Measurements from ENCODE around the gene HHAT. TPM values are rescaled to one million over a fixed set of nuclear protein-coding genes. Genes with fewer than 3 reads are reported as not detected.

Gene HHAT
- total and polyA plus RNA-seq, 9 of the 15 experiments (the other 6 are each of a cell fraction or from before 2014, with no cell fraction given) = 0.07 to 0.16 (median 0.13) TPM; not detected in 1

DNA sequence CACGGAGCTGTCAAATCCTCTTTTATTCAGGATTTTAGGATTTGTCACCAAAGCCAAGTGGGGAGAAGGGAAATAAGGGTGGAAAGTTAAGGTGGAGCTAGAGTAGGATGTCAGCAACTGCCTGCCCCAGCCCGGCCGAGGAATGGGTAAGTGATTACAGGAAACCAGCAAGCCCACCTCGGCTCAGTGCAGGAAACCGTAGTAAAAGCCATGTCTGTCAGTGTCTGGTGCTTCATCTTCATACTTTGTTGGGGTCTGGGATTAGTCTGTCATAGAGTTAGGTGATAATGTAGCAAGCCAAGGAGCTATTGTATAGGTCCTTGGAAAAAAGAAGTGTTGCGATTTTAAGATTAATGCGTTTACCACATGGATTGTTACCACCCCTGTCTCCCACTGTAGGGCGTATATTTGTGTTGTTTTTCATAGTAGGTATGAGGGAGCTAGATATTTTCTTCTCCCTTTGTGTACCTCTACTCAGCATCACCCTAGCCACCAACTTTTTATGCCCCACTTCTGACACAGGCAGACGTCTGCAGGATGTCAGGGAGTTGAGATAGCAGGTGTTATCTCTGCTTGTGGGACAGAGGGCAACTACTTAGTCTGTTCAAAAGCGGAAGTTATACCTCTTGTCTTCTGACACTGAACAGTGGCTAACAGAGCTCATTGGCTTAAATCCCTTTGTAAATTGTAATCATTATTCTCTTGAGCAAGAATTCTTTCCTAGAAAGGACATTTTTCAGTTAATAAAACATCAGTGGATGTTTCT, 253.7 kb downstream of the HHAT start:
- FAIRE-seq (no peak), ATAC-seq (peak; percentile 52; the same call in 2 of the 3 replicates), DNase-seq (ENCODE audit: extremely low read depth in 1 of 4, low spot score in 3 of 4) (peak in 1 of 4 experiments; percentile 15)
- Histone ChIP-seq H2AFZ (ENCODE audit: low read depth, low read length) (no peak overlapping the region), H3K79me2 (ENCODE audit: control insufficient read depth, insufficient read depth, low read length) (no peaks in the 10 kb centered on the region), H3K9me1 (ENCODE audit: control insufficient read depth, insufficient read depth, low read length) (no peaks in the 10 kb centered on the region), H4K20me1 (replicated peaks; ENCODE audit: control insufficient read depth, insufficient read depth, low read length) (no peaks in the 10 kb centered on the region), H3K9me3 (replicated peaks; ENCODE audit: control insufficient read depth, insufficient read depth, low read depth, low read length) (no peaks in the 10 kb centered on the region; the same call in 1 of the 2 replicates), H3K27ac (ENCODE audit: extremely low read depth, low read depth, low read length) (no peak overlapping the region), H3K4me3 (no peak overlapping the region), H3K4me2 (ENCODE audit: insufficient read depth, low read length) (no peak overlapping the region), H3K27me3 (ENCODE audit: control insufficient read depth in 2 of 2, insufficient read depth in 2 of 2, low read length in 2 of 2) (no peaks in the 10 kb centered on the region), H3K36me3 (ENCODE audit: control insufficient read depth, insufficient read depth, low read length) (no peaks in the 10 kb centered on the region), H3K4me1 (replicated peaks in 1 of 2; ENCODE audit: control insufficient read depth in 2 of 2, insufficient read depth in 2 of 2, low read length in 2 of 2) (no peaks in the 10 kb centered on the region; a peak in 1 of 5 replicates), H3K9ac (ENCODE audit: insufficient read depth in 1 of 2, low read depth in 2 of 2, low read length in 2 of 2) (no peak overlapping the region)
- BruUV-seq (replicated peaks) = no TSS peak
- intact Hi-C loops (cut with micrococcal nuclease) = loop anchor here (2.0 to 10.0 kb wide), 4 partner anchors 135 to 1072 kb away; no protein-coding TSS in a partner anchor
- POLR2A ChIA-PET = interaction anchor here (0.7 to 0.9 kb wide), 2 partner anchors 10 to 102 kb away, joined by 3 read pairs; no protein-coding TSS in a partner anchor
- CTCF ChIA-PET (ENCODE audit: low intra/inter-chr PET ratio) = no interaction called here
- WGBS (ENCODE audit: insufficient coverage, low coverage, missing lambda C conversion rate) = 0% methylated on average over 10 of the region's 10 CpGs
- in situ Hi-C loops (cut with MboI) = loop anchor here (25.0 kb wide), 1 partner anchor 1080 kb away; no protein-coding TSS in a partner anchor
- TF ChIP-seq DIDO1 (tag; IDR thresholded peaks at IDR 0.05; ENCODE audit: low read depth) = no peak
- TF ChIP-seq PML (IDR thresholded peaks at IDR 0.05; ENCODE audit: low read length) = peak; percentile 45; the same call in 1 of the 2 replicates
- TF ChIP-seq, protein P1, sequence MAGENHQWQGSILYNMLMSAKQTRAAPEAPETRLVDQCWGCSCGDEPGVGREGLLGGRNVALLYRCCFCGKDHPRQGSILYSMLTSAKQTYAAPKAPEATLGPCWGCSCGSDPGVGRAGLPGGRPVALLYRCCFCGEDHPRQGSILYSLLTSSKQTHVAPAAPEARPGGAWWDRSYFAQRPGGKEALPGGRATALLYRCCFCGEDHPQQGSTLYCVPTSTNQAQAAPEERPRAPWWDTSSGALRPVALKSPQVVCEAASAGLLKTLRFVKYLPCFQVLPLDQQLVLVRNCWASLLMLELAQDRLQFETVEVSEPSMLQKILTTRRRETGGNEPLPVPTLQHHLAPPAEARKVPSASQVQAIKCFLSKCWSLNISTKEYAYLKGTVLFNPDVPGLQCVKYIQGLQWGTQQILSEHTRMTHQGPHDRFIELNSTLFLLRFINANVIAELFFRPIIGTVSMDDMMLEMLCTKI (IDR thresholded peaks at IDR 0.05; ENCODE audit: partially characterized antibody) = no peak
- TF ChIP-seq MCM7 (IDR thresholded peaks at IDR 0.05) = no peak
- TF ChIP-seq, protein P2, sequence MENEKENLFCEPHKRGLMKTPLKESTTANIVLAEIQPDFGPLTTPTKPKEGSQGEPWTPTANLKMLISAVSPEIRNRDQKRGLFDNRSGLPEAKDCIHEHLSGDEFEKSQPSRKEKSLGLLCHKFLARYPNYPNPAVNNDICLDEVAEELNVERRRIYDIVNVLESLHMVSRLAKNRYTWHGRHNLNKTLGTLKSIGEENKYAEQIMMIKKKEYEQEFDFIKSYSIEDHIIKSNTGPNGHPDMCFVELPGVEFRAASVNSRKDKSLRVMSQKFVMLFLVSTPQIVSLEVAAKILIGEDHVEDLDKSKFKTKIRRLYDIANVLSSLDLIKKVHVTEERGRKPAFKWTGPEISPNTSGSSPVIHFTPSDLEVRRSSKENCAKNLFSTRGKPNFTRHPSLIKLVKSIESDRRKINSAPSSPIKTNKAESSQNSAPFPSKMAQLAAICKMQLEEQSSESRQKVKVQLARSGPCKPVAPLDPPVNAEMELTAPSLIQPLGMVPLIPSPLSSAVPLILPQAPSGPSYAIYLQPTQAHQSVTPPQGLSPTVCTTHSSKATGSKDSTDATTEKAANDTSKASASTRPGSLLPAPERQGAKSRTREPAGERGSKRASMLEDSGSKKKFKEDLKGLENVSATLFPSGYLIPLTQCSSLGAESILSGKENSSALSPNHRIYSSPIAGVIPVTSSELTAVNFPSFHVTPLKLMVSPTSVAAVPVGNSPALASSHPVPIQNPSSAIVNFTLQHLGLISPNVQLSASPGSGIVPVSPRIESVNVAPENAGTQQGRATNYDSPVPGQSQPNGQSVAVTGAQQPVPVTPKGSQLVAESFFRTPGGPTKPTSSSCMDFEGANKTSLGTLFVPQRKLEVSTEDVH (IDR thresholded peaks at IDR 0.05; ENCODE audit: low read depth, partially characterized antibody) = no peak
- peak; percentile 39; the same call in 1 of the 2 replicates for TF ChIP-seq CTBP1 (IDR thresholded peaks at IDR 0.05; ENCODE audit: borderline replicate concordance)
- peak in 1 of 2 experiments; percentile 57; a peak in 1 of 4 replicates for TF ChIP-seq RCOR1 (IDR thresholded peaks at IDR 0.05; ENCODE audit: borderline replicate concordance in 1 of 2, low read depth in 2 of 2, low read length in 2 of 2)
- no peak for TF ChIP-seq MTA1 (IDR thresholded peaks at IDR 0.05; ENCODE audit: borderline replicate concordance)
- peak; percentile 36; the same call in 1 of the 2 replicates for TF ChIP-seq KLF16 (IDR thresholded peaks at IDR 0.05)
- TF ChIP-seq PHF20 (IDR thresholded peaks at IDR 0.05; ENCODE audit: partially characterized antibody) = no peak
- TF ChIP-seq, protein P3, sequence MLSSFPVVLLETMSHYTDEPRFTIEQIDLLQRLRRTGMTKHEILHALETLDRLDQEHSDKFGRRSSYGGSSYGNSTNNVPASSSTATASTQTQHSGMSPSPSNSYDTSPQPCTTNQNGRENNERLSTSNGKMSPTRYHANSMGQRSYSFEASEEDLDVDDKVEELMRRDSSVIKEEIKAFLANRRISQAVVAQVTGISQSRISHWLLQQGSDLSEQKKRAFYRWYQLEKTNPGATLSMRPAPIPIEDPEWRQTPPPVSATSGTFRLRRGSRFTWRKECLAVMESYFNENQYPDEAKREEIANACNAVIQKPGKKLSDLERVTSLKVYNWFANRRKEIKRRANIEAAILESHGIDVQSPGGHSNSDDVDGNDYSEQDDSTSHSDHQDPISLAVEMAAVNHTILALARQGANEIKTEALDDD (IDR thresholded peaks at IDR 0.05) = no peak
